Measurements from ENCODE around the gene ZNF783. TPM values are rescaled to one million over a fixed set of nuclear protein-coding genes. Genes with fewer than 3 reads are reported as not detected.

ZNF783 gene
- total and polyA plus RNA-seq, 7 donors = 1.2 to 15.2 (median 9.4) TPM

- Histone ChIP-seq H3K4me1 (no peaks in the 10 kb centered on the region), H3K27ac (no peak overlapping the region), H3K9me3 (peaks cover 0 to 6% (median 0%) of the 10 kb centered on the region in 4 donors), H3K36me3 (no peaks in the 10 kb centered on the region), H3K27me3 (peaks cover 0 to 3% (median 0%) of the 10 kb centered on the region in 3 donors), H3K4me3 (no peak overlapping the region)
- intact Hi-C loops (cut with DNase I) = no loop called here
- no peak for DNase-seq
- WGBS, 2 donors = 83 to 91% methylated on average over 2 of the region's 2 CpGs
- TF ChIP-seq POLR2AphosphoS5 (IDR thresholded peaks at IDR 0.05) (no peak), EP300 (IDR thresholded peaks at IDR 0.05) (no peak), POLR2A (IDR thresholded peaks at IDR 0.05) (no peak), CTCF (IDR thresholded peaks at IDR 0.05) (no peak)
These were observed 52.0 kb downstream of the ZNF783 start for GRCh38 chr7:149313981-149314380.

DNA sequence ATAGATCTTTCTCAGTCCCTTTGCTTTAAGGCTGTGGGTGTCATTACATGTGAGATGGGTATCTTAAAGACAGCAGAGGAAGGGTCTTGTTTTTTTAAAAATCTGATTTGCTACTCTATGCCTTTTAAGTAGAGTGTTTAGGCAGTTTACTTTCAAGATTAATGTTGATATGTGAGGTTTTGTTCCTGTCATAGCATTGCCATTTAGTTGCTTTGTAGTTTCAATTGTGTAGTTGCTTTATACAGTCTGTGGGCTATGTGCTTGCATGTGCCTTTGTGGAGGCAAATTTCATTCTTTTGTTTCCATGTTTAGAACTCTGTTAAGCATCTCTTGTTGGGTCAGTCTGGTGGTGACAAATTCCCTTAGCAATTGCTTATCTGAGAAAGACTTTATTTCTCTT lies 54.6 kb downstream of the ZNF783 start:
- no peak overlapping the region for H3K4me3 ChIP-seq
- intact Hi-C loops (cut with DNase I) = no loop called here
- no peaks in the 10 kb centered on the region for H3K4me1 ChIP-seq
- H3K36me3 ChIP-seq = no peaks in the 10 kb centered on the region
- H3K9me3 ChIP-seq = peaks cover 0 to 6% (median 0%) of the 10 kb centered on the region in 4 donors
- no peak for DNase-seq
- no peak for TF ChIP-seq CTCF (IDR thresholded peaks at IDR 0.05)
- TF ChIP-seq POLR2AphosphoS5 (IDR thresholded peaks at IDR 0.05) = no peak
- TF ChIP-seq POLR2A (IDR thresholded peaks at IDR 0.05) = no peak
- no peak for TF ChIP-seq EP300 (IDR thresholded peaks at IDR 0.05)
- no peak overlapping the region for H3K27ac ChIP-seq
- peaks cover 0 to 9% (median 0%) of the 10 kb centered on the region in 3 donors for H3K27me3 ChIP-seq

- TF ChIP-seq POLR2A (IDR thresholded peaks at IDR 0.05) = no peak
- no peak for TF ChIP-seq EP300 (IDR thresholded peaks at IDR 0.05)
- TF ChIP-seq POLR2AphosphoS5 (IDR thresholded peaks at IDR 0.05) = no peak
- no peak for TF ChIP-seq CTCF (IDR thresholded peaks at IDR 0.05)
- peaks cover 0 to 9% (median 0%) of the 10 kb centered on the region in 3 donors for H3K27me3 ChIP-seq
- no peak overlapping the region for H3K27ac ChIP-seq
- H3K4me3 ChIP-seq = no peak overlapping the region
- no peaks in the 10 kb centered on the region for H3K4me1 ChIP-seq
- 91 to 96% methylated on average over 1 of the region's 1 CpG for WGBS, 2 donors
- intact Hi-C loops (cut with DNase I) = no loop called here
- H3K9me3 ChIP-seq = peaks cover 0 to 6% (median 0%) of the 10 kb centered on the region in 4 donors
- no peak for DNase-seq
- no peaks in the 10 kb centered on the region for H3K36me3 ChIP-seq
These were observed 55.5 kb downstream of the ZNF783 start for GRCh38 chr7:149317496-149317895.

DNA sequence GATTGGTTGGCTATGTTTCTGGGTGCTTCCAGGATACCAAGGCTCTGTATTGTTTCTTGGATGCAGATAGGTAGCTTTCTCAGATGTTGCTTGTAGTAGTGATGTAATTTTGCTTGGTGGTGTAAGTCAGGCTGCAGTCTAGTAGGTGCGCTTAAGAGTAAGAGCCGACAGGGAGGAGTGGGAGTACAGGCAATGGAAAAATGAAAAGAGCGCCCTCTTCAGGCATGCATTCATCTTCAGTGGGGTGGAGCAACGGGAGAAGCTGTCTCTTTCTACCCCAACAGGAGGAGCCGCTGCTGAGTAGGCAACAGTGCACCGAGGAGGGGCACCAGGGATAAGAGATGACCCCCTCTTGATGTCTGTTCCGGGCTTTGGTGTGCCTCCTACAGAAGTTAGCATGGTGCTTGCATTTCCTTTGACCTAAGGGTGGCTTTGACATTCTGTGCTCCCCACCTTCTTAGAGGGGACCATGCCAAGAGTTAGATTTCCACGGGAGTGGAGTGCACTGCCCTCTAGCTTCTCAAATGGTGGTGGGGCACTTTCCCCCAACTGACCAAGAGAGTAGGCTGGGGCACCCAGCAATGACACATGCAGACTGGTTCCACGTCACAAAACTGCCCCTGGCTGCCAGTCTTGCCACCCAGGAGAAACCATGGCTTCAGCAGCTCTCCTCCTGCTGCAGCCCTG lies 56.1 kb downstream of the ZNF783 start:
- Histone ChIP-seq H3K36me3 (no peaks in the 10 kb centered on the region), H3K4me3 (no peak overlapping the region), H3K27me3 (peaks cover 0 to 9% (median 0%) of the 10 kb centered on the region in 3 donors), H3K4me1 (no peaks in the 10 kb centered on the region), H3K27ac (no peak overlapping the region), H3K9me3 (peaks cover 0 to 6% (median 0%) of the 10 kb centered on the region in 4 donors)
- DNase-seq = no peak
- TF ChIP-seq CTCF (IDR thresholded peaks at IDR 0.05) (no peak), POLR2AphosphoS5 (IDR thresholded peaks at IDR 0.05) (no peak), EP300 (IDR thresholded peaks at IDR 0.05) (no peak), POLR2A (IDR thresholded peaks at IDR 0.05) (no peak)
- 61 to 75% methylated on average over 9 of the region's 9 CpGs for WGBS, 2 donors
- intact Hi-C loops (cut with DNase I) = no loop called here
